HG03066 (cell line): ENCODE results near the gene PPFIBP2.
A peak's percentile ranks its signal among the peaks of the same experiment; 100 is the strongest.

ENCODE experiments used
- ATAC-seq: cut with Tn5 transposase; IDR thresholded peaks from one replicate; pipeline ENCODE4 v1.9.1; 2021; ENCODE audit warnings: low read depth; ENCODE audit not compliant: unreplicated experiment

Gene PPFIBP2

GRCh38 chr11:7548659-7549274 is 35.0 kb downstream of the PPFIBP2 start:
- ATAC-seq: peak; percentile 86

DNA sequence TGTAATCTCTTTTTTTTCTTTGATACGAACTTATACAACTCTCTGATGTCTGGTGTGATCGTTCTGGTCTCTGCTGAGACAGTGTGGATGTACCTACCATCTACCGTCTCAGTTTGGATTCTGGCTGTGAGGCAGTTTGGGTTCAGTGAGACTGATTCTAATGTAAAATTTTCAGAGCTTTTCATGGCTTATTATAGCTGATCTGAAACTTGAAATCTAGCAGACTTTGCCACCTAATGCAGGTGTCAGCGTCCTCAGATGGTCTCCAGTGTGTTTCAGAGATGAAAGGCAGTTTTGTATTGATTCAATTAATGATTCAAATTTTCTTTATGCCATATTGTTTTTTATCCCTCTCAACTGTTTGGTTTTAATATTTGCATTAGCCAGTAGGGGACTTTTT is 35.9 kb downstream of the PPFIBP2 start:
- ATAC-seq: no peak

DNA sequence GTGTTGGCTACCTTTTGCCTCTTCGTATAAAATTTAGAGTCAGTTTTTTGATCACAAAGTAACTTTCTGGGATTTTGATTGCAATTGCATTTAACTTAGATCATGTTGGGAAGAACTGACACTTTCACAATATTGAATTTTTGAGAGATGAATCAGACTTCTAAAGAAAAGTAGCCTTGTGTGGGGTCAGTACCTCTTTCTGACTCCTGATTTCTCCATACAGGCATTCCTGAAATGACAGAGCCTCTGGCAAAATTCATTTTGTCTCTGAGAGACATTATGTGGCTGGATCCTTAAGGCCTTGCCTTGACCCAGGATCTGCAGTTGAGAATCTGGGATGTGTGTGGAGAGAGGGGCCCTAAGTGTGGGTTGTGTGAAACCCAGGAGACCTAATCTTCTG is 37.8 kb downstream of the PPFIBP2 start:
- no peak for ATAC-seq

DNA sequence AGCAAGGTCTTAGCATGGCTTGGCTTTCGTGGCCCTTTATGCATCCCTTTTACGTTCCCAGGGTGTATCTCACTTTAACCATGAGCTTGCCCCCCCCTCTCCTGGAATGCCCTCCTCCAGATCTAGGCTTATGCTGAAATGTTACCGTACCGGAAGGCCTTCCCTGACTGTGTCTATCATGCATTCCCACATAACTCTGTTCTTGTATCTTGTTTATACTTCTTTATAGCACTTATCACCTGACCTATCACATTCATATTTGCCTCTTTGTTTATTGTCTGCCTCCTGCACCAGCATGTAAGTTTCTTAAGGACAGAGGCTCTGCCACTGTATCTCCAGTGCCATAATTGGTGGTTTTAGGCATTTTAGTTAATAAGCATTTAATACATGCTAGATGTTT is 38.9 kb downstream of the PPFIBP2 start:
- no peak for ATAC-seq

- ATAC-seq: no peak
Measured at GRCh38 chr11:7555052-7555699, 41.4 kb downstream of the PPFIBP2 start.

DNA sequence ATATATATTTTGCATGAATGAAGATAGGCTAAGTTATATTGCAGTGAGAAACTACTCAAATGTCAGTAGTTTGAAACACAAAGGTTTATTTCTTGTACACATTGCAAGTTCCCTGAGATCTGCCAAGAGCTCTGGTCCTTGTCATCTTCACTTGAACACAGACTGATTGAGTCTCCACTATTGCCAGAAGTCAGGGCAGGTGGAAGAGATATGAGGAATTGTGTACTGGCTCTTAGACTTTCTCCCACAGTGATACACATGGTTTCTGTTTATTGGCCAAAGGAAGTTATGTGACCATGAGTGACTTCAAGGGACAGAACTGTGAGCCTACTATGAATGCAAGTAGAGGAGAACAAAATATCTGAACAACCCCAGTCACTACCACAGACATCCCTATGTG is 44.2 kb downstream of the PPFIBP2 start:
- ATAC-seq: no peak

- ATAC-seq: no peak
Measured at GRCh38 chr11:7559398-7560283, 45.8 kb downstream of the PPFIBP2 start.

GRCh38 chr11:7561562-7561961 is 47.8 kb downstream of the PPFIBP2 start:
- no peak for ATAC-seq

- ATAC-seq: no peak
Measured at GRCh38 chr11:7563281-7563680, 49.5 kb downstream of the PPFIBP2 start.

DNA sequence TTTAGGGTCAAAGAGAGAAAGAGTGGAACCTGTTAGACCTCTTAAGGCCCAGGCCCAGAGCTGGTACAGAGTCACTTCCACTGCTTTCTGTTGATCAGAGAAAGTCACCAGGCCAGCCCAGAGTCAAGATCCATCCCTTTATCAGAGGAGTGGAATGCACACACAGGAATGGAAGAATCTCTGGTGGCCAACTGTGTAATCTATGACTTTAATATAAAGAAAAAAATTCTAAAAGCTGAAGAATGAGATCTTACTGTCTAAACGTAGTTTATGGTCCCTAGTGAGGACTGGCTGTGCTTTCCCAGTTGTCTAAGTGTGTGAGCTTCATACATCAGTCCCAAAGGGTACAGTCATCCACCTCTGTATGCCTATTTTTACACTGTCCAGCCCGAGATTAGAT is 51.0 kb downstream of the PPFIBP2 start:
- no peak for ATAC-seq

DNA sequence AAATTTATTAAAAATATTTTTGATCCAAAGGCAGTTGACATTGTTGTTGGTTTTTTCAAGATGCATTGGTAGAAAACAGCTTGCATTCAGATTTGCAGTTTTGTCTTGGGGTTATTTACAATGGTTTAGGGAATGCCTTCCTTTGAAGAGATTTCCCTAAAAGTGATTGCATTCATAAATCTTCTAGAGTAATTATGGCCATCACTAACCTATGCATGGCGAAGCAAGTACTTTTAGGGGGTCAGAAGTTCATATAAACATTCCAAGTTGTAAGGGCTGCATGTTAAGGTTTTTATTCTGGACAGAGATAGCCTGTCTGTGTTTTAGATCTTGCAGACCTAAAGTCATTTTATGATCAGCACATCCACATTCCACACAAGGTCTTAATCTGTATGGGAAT is 53.5 kb downstream of the PPFIBP2 start:
- no peak for ATAC-seq

DNA sequence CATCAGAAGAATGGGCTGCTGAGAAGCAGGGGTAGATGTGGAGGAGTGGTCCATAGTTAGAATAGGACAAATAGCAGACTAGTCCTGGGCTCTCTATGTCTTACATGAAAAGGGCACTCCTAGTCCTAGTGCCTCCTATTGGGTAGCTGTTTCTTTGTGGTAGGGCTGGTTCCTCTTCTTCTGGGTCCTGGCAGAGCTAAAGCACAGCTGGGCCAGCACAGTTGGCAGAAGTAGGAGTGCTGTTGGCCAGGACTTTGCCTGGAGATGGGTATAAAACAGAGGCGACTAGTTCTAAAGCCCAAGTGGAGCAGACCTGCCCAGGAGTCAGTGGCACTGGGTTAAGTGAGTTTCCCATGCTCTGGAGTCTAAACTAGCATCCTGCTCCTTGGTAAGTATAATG is 55.2 kb downstream of the PPFIBP2 start:
- no peak for ATAC-seq

GRCh38 chr11:7570241-7570640 is 56.4 kb downstream of the PPFIBP2 start:
- no peak for ATAC-seq

DNA sequence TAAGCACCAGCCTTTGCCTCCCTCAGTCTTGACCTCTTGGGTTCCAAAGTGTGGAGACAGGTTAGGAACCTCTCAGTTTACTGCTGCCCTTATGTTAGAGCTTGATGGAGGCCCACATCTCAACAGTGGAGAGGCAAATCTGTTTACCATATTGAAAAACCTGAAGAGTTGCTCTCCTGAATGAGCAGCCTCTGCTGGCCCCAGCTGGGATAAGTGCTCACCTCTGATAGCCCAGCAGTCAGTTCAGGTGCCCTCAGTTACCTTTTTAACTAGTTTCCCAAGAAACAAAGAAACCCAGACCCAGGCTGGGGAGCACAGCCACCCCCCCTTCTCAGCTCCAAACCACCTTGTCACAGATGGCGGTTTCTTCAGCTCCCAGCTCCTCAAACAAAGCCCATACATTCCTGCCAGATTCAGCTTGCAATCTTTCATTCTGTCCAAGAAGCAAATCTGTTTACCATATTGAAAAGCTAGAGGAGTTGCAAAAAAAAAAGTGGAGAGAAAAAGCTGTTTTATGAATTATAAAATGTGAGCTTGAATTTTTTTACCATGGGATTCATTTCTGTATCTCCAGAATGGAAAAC is 57.2 kb downstream of the PPFIBP2 start:
- no peak for ATAC-seq

DNA sequence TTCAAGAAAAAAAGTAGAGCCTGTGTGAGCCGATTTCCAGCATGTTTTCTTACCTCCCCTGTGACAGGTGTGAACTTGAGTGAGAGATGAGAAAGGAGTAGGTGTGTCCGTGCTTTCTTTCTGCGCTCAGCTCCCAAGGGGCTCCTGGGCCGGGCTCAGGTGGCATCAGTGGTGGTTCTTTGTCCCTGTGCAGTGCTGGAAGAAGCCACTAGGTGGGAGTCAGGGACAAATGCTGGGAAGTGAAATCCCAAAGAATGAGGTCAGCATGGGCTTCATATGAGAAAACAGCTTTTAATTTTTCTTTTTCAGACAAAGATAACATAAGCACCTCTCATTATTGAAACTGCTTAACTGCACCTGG is 57.8 kb downstream of the PPFIBP2 start:
- no peak for ATAC-seq

GRCh38 chr11:7572001-7572712 is 58.4 kb downstream of the PPFIBP2 start:
- ATAC-seq: no peak

DNA sequence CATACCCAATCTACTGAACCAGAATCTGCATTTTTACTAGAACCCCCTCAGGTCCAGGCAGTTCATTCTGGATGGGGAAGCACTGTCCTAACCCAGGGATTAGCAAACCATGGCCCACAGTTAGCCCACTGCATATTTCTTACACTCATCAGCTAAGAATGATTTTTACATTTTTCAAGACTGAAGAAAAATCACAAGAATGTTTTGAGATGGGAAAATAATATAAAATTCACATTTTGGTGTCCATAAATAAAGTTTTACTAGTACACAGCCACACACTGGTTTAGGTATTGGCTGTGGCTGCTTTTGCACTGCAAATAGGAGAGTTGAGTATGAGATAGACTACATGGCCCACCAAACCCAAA is 59.4 kb downstream of the PPFIBP2 start:
- ATAC-seq: no peak

DNA sequence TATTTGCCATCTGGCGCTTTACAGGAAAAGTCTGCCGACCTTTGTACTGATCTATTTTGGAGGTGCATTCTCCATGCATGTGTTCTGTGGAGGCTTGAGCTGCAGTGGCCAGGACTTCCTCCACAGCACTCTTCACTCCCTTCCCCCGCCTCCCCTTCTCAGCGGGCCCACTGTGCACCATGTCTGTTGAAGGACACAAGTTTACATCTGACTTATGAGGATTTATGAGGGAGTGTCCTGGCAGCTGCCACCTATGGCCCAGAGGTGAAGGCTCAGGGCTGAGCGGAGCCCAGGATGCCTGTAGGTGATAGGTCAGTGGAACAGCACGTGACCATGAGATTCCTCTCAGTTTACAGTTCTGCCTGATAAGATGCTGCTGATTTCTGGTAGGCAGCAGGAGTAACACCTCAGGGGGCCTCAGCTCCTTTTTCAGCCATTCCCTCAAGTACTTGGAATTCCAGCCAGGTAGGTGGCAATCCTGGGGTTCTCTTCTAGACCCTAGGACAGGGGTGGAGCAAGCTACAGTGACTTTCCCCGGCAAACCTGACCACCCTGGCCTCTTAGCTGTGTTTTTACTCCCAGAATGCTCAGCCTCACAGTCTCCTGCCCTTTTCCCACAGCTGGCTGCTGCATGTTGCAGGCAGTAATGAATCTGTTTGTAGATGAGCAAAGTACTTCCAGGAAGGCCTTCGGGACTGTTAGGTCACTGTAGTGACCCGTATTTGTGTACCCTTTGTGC is 59.9 kb downstream of the PPFIBP2 start:
- ATAC-seq: no peak

DNA sequence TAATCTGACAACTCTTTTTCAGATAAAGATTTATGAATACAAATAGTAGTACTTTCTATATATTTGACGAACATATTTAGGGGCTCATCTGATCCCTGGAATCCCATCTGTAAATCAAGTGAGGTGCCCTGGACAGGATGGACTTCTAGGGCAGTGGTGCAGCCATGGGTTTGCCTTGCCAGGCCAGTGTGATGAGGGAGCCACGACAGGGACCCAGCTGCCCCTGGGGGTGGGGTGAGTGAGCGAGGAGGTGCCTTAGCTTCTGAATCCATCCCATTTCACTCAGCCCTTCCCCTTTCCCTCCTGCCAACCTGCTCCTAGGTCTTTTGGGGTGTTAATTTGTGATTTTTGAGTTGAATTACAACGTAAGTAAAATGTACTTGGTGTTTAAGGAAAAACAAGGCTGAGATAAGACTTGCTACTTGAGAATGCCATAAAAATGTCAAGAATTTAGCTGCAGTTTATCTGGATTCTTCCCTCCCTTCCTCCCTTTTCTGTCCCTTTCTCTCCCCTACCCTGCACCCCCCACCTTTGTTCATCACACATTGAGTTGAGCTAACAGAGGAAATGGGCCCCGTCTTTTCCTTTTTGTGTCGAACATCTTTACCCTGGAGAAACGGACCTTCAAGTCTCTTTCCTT is 60.8 kb downstream of the PPFIBP2 start:
- ATAC-seq: no peak
